ENCODE measurements around the gene C1QTNF8. TPM values are rescaled to one million over a fixed set of nuclear protein-coding genes. Genes with fewer than 3 reads are reported as not detected.

The C1QTNF8 gene
- total RNA-seq, 1 donor from 2014 or later = not detected

- peaks cover 7% of the 10 kb centered on the region for H3K27me3 Mint-ChIP-seq (ENCODE audit: unreplicated experiment)
- no peak overlapping the region for H3K4me3 Mint-ChIP-seq (ENCODE audit: unreplicated experiment)
- H3K9me3 Mint-ChIP-seq (ENCODE audit: unreplicated experiment) = peaks cover 9% of the 10 kb centered on the region
Observed at GRCh38 chr16:1038932-1039331, 57.1 kb downstream of the C1QTNF8 start.

More at GRCh38 chr16:1038932-1039331, 57.1 kb downstream of the C1QTNF8 start:
- Mint-ChIP-seq H3K36me3 (ENCODE audit: unreplicated experiment) (peaks cover 10% of the 10 kb centered on the region), H3K4me1 (ENCODE audit: low read depth, unreplicated experiment) (no peaks in the 10 kb centered on the region), H3K27ac (ENCODE audit: unreplicated experiment) (no peak overlapping the region)
- TF ChIP-seq, protein P1, sequence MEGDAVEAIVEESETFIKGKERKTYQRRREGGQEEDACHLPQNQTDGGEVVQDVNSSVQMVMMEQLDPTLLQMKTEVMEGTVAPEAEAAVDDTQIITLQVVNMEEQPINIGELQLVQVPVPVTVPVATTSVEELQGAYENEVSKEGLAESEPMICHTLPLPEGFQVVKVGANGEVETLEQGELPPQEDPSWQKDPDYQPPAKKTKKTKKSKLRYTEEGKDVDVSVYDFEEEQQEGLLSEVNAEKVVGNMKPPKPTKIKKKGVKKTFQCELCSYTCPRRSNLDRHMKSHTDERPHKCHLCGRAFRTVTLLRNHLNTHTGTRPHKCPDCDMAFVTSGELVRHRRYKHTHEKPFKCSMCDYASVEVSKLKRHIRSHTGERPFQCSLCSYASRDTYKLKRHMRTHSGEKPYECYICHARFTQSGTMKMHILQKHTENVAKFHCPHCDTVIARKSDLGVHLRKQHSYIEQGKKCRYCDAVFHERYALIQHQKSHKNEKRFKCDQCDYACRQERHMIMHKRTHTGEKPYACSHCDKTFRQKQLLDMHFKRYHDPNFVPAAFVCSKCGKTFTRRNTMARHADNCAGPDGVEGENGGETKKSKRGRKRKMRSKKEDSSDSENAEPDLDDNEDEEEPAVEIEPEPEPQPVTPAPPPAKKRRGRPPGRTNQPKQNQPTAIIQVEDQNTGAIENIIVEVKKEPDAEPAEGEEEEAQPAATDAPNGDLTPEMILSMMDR (IDR thresholded peaks at IDR 0.05; ENCODE audit: partially characterized antibody, unreplicated experiment) = no peak
- DNase-seq = no peak

Other genes starting within 250 kb of the C1QTNF8 start
- 17.4 TPM for gene LMF1, start 125.3 kb downstream of the C1QTNF8 start, total RNA-seq (ENCODE audit: unreplicated experiment)
- 7.0 TPM for gene SOX8, start 114.5 kb downstream of the C1QTNF8 start, total RNA-seq (ENCODE audit: unreplicated experiment)
- 1.3 TPM for gene SSTR5, start 23.5 kb downstream of the C1QTNF8 start, total RNA-seq (ENCODE audit: unreplicated experiment)
- 161 TPM for gene CACNA1H, start 56.9 kb upstream of the C1QTNF8 start, total RNA-seq (ENCODE audit: unreplicated experiment)
- not detected for gene TPSG1, start 129.0 kb upstream of the C1QTNF8 start, total RNA-seq (ENCODE audit: unreplicated experiment)
- not detected for gene TPSB2, start 133.9 kb upstream of the C1QTNF8 start, total RNA-seq (ENCODE audit: unreplicated experiment)
- not detected for gene TPSAB1, start 144.5 kb upstream of the C1QTNF8 start, total RNA-seq (ENCODE audit: unreplicated experiment)
- gene TPSD1, start 159.8 kb upstream of the C1QTNF8 start, total RNA-seq (ENCODE audit: unreplicated experiment) = not detected
- gene UBE2I, start 213.4 kb upstream of the C1QTNF8 start, total RNA-seq (ENCODE audit: unreplicated experiment) = 256 TPM
- 26.7 TPM for gene BAIAP3, start 237.4 kb upstream of the C1QTNF8 start, total RNA-seq (ENCODE audit: unreplicated experiment)

Measured in glutamatergic neuron (in vitro differentiated cells).